Measurements from ENCODE around the gene CYP4B1. TPM values are rescaled to one million over a fixed set of nuclear protein-coding genes. Genes with fewer than 3 reads are reported as not detected.

CYP4B1 gene
- polyA plus RNA-seq, 1 donor = 2.2 TPM

- DNase-seq = no peak
Observed at GRCh38 chr1:46793126-46793525, 5.7 kb upstream of the CYP4B1 start.

- no peak for DNase-seq
Observed at GRCh38 chr1:46797696-46798470, 963 bp upstream of the CYP4B1 start.

GRCh38 chr1:46800742-46801141 is 1.9 kb downstream of the CYP4B1 start:
- no peak for DNase-seq

GRCh38 chr1:46801323-46802055 is 2.6 kb downstream of the CYP4B1 start:
- DNase-seq = no peak

GRCh38 chr1:46802081-46802480 is 3.2 kb downstream of the CYP4B1 start:
- DNase-seq = no peak

- no peak for DNase-seq
Observed at GRCh38 chr1:46802901-46803574, 4.2 kb downstream of the CYP4B1 start.

GRCh38 chr1:46804027-46804889 is 5.4 kb downstream of the CYP4B1 start:
- DNase-seq = no peak

- DNase-seq = no peak
Observed at GRCh38 chr1:46804926-46805325, 6.1 kb downstream of the CYP4B1 start.

GRCh38 chr1:46805755-46806154 is 6.9 kb downstream of the CYP4B1 start:
- DNase-seq = no peak

GRCh38 chr1:46806196-46807020 is 7.6 kb downstream of the CYP4B1 start:
- no peak for DNase-seq

- DNase-seq = no peak
Observed at GRCh38 chr1:46807046-46807972, 8.5 kb downstream of the CYP4B1 start.

- no peak for DNase-seq
Observed at GRCh38 chr1:46809071-46809470, 10.2 kb downstream of the CYP4B1 start.

GRCh38 chr1:46809904-46810303 is 11.1 kb downstream of the CYP4B1 start:
- DNase-seq = no peak

GRCh38 chr1:46810596-46810995 is 11.8 kb downstream of the CYP4B1 start:
- DNase-seq = no peak

- DNase-seq = no peak
Observed at GRCh38 chr1:46811053-46811452, 12.2 kb downstream of the CYP4B1 start.

GRCh38 chr1:46812065-46812963 is 13.5 kb downstream of the CYP4B1 start:
- no peak for DNase-seq

GRCh38 chr1:46812996-46813857 is 14.4 kb downstream of the CYP4B1 start:
- DNase-seq = no peak

- no peak for DNase-seq
Observed at GRCh38 chr1:46813858-46814396, 15.1 kb downstream of the CYP4B1 start.
